ENCODE results near the gene PDZD4. TPM values are rescaled to one million over a fixed set of nuclear protein-coding genes. Genes with fewer than 3 reads are reported as not detected.

The PDZD4 gene
- total RNA-seq, 8 experiments from 2014 or later = 0.09 to 103 (median 57.4) TPM

DNA sequence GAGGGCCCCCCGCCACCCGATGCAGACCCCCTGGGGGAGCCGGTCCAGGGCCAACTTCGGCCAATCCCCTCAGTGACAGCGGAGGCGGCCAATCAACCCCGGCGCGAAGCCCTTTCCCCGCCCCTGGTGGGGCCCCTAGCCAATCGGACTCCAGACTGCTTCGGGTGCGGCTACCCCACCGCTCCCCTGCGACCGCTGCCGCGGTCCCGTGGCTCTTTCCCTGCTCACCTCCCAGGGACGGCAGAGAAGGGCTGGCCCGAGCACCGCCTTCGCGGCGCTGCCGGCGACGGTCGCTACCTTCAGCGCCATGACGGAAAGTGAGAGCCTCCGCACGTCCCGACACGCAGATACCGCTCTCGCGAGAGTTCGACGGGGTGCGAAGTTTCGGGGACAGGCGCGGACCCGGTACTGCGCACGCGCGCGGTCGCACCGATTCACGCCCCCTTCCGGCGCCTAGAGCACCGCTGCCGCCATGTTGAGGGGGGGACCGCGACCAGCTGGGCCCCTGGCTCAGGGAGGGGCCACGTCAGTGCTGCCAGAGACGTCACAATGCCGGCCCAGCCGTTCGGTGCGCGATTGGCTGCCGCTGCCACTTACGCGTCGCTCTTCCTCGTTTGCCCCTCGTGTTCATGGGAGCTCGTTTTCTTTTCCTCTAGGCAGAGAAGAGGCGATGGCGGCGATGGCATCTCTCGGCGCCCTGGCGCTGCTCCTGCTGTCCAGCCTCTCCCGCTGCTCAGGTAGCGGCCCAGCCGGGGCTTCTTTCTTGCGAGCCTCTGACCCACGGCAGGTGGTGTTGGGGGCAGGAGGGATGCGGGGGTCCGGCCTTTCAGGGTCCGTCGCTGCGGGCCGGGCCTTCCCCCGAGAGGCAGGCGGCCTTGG, 36.1 kb downstream of the PDZD4 start, which contains the start of the genes IDH3G and SSR4:
IDH3G (minus strand) TSS at position 358 of the 879 bp plus-strand sequence; CDS start at position 309, 49 bp downstream.
SSR4 (plus strand) TSS at position 651 of the 879 bp plus-strand sequence; CDS start at position 671, 20 bp downstream.
- Histone ChIP-seq H3K4me1 (replicated peaks in 1 of 2) (peaks cover 14 to 21% of the 10 kb centered on the region in 2 donors), H3K27ac (peak within 1 kb of the TSS; percentile 99 to 100), H3K4me3 (peak within 1 kb of the TSS; percentile 89 to 99 (median 95))
- ATAC-seq (replicated peaks in 6 of 8) = peak; percentile 83 to 93 (median 90)
- in situ Hi-C loops (cut with MboI; ENCODE audit: low pct_unique_long_range_greater_than_20kb in 2 of 9, low sequenced_read_pairs in 9 of 9, unreplicated experiment in 9 of 9) = no loop called here
- WGBS, 10 experiments = 0% methylated on average over 3 of the region's 92 CpGs; no CpG with 5 or more reads in 9 of the 10 experiments

DNA sequence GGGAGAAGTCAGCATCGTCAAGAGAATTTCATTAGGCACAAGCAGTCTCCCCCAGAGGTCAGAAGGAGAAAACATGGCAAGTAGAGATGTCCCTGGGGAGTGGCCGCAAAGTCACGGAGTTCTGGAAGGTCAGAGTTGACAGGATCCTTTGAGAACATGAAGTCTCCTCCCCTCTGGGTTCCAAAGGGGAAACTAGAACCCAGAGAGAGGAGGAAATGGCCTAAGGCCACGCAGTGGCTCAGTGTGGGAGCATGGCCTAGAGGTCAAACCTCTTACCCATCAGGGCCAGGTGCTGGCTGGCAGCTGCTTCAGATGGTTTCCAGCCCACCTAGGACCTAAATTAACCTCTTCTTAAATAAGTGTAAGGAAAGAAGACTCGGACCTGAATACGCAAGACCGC, 37.1 kb downstream of the PDZD4 start:
- WGBS, 10 experiments = 0 to 25% methylated on average over 1 to 4 of the region's 7 CpGs; no CpG with 5 or more reads in 8 of the 10 experiments
- in situ Hi-C loops (cut with MboI; ENCODE audit: low pct_unique_long_range_greater_than_20kb in 2 of 9, low sequenced_read_pairs in 9 of 9, unreplicated experiment in 9 of 9) = no loop called here
- peak overlapping the region; percentile 89 to 99 (median 95) for H3K4me3 ChIP-seq
- ATAC-seq (replicated peaks in 6 of 8) = peak in 1 of 8 experiments; percentile 1
- H3K4me1 ChIP-seq (replicated peaks in 1 of 2) = peaks cover 14 to 21% of the 10 kb centered on the region in 2 donors
- peak overlapping the region; percentile 99 to 100 for H3K27ac ChIP-seq

DNA sequence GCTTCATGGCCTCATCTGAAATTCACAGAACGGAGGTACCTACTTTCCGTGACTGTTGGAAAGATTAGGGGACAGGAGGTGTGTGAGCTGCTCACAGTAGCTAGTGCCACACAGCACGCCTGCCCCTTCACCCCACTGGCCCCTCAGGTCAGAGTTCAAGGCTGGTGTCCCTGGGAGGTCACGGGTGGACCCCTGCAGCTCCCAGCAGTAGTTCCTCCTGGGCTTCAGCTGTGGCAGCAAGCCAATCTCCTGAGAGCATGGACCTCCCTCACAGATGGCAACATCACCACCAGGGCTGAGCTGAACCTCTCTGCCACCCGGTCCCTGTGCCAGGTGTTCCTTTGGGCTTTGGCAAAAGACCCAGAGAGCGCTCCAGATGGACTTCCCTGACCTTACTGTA, 38.0 kb downstream of the PDZD4 start:
- in situ Hi-C loops (cut with MboI; ENCODE audit: low pct_unique_long_range_greater_than_20kb in 2 of 9, low sequenced_read_pairs in 9 of 9, unreplicated experiment in 9 of 9) = no loop called here
- Histone ChIP-seq H3K4me3 (peak overlapping the region in 1 of 5 donors; percentile 99), H3K27ac (no peak overlapping the region), H3K4me1 (replicated peaks in 1 of 2) (peaks cover 14 to 21% of the 10 kb centered on the region in 2 donors)
- 64 to 100% (median 79%) methylated on average over 1 to 4 of the region's 6 CpGs; no CpG with 5 or more reads in 7 of the 10 experiments for WGBS, 10 experiments
- ATAC-seq (replicated peaks in 6 of 8) = no peak

DNA sequence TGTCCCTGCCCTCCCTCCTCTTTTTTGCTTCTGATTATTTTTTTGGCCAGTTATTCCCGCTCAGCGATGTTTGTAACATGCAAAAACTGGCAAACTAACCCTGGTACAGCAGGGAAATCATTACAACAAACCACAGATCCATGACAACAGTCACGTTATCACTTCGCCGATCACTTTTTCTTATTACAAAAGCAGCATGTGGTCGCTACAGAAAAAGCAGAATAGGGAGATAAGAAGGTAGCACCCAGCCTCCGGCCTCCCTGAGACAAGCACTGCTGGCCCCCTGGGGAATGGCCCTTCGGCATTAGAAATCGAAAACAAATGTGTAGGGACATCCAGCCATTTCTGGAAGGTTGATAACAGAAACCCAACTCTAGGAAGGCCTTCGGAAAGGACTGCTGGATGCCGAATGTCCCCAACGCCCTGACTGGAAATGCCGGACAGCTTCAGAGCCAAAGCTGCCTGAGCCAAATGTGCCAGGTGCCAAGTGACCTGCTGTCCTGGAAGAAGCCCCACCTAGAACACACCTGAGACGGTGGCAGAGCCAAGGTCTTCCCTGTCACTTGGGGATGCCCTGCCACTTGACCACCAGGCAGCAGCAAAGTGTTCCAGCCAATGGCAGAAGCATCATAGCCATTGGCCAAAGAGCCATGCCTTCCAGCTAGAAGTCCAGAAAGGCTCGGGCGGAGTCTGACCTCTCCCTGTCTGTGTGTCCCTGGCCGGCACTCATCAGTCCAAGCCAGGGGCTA, 39.1 kb downstream of the PDZD4 start:
- no peak overlapping the region for H3K4me3 ChIP-seq
- H3K4me1 ChIP-seq (replicated peaks in 1 of 2) = peaks cover 14 to 17% of the 10 kb centered on the region in 2 donors
- H3K27ac ChIP-seq = no peak overlapping the region
- in situ Hi-C loops (cut with MboI; ENCODE audit: low pct_unique_long_range_greater_than_20kb in 2 of 9, low sequenced_read_pairs in 9 of 9, unreplicated experiment in 9 of 9) = no loop called here
- 20 to 80% (median 80%) methylated on average over 1 to 9 of the region's 17 CpGs; no CpG with 5 or more reads in 5 of the 10 experiments for WGBS, 10 experiments
- ATAC-seq (replicated peaks in 6 of 8) = no peak

DNA sequence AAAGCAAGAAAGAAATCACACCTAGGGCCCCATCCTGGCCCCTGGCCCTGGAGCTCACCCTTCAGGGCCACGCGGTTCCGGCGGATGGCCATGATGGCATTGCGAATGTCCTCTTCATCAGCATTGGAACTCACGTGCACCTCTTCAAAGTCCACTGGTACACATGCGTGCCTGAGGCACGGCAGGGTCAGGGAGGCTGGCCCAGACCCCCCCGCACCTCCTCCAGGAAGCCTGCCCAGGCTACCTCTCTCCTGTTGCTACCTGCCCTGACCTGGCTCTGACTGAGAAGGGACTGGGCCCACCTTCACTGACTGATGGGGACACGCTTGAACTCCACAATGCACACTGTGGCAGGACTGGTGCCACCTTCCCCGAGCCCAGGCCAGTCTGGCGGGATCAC, 40.7 kb downstream of the PDZD4 start:
- ATAC-seq (replicated peaks in 6 of 8) = no peak
- Histone ChIP-seq H3K4me1 (replicated peaks in 1 of 2) (peaks cover 6 to 9% of the 10 kb centered on the region in 2 donors), H3K27ac (no peak overlapping the region), H3K4me3 (no peak overlapping the region)
- in situ Hi-C loops (cut with MboI; ENCODE audit: low pct_unique_long_range_greater_than_20kb in 2 of 9, low sequenced_read_pairs in 9 of 9, unreplicated experiment in 9 of 9) = no loop called here
- 75 to 87% methylated on average over 2 to 3 of the region's 12 CpGs; no CpG with 5 or more reads in 8 of the 10 experiments for WGBS, 10 experiments

DNA sequence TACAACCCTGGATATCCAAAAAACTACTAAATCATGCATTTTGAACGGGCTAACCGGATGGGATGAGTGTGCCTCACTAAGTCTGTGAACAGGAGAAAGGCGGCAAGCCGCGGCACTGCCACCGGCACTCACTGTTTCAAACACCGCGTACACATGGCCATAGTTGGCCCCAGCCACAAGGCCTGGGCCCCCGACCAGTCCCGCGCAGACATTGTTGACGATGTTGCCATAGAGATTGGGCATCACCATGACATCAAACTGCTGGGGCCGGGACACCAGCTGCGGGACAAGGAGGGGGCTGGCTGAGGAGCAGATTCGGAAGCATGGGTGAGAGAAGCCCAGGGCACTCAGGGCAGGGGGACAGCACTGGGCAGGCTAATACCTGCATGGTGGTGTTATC, 43.7 kb downstream of the PDZD4 start:
- in situ Hi-C loops (cut with MboI; ENCODE audit: low pct_unique_long_range_greater_than_20kb in 2 of 9, low sequenced_read_pairs in 9 of 9, unreplicated experiment in 9 of 9) = no loop called here
- peak in 2 of 8 experiments; percentile 52 to 65 for ATAC-seq (replicated peaks in 6 of 8)
- WGBS, 10 experiments = 56% methylated on average over 4 of the region's 15 CpGs; no CpG with 5 or more reads in 9 of the 10 experiments

DNA sequence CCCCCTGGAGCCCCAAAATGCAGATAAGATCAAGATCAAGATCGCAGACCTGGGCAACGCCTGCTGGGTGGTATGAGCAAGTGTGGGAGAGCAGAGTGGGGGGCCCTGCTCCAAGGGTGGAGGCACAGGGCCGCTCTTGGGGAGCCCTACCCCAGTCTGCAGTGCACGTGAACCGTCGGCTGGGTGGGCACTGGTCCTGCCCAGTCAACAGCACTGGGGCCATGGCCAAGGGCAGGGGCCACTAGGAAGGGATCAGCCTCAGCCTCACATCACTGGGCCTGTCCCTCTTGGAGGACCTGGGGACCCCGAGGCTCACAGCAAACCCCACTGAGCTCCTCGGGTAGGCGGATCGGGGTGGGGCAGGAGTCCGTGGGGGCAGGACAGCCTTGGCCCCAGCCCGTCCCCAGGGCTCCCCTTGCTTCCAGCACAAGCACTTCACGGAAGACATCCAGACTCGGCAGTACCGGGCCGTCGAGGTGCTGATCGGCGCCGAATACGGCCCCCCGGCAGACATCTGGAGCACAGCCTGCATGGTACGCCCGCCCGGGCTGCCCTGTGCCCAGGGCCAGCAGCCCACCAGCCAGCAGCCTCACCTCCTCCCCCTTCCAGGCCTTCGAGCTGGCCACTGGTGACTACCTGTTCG, 45.9 kb downstream of the PDZD4 start:
- H3K4me3 ChIP-seq = no peak overlapping the region

More for the DNA sequence above, 43.7 kb downstream of the PDZD4 start:
- Histone ChIP-seq H3K4me3 (no peak overlapping the region), H3K4me1 (replicated peaks in 1 of 2) (peaks cover 0 to 2% of the 10 kb centered on the region in 2 donors), H3K27ac (no peak overlapping the region)

DNA sequence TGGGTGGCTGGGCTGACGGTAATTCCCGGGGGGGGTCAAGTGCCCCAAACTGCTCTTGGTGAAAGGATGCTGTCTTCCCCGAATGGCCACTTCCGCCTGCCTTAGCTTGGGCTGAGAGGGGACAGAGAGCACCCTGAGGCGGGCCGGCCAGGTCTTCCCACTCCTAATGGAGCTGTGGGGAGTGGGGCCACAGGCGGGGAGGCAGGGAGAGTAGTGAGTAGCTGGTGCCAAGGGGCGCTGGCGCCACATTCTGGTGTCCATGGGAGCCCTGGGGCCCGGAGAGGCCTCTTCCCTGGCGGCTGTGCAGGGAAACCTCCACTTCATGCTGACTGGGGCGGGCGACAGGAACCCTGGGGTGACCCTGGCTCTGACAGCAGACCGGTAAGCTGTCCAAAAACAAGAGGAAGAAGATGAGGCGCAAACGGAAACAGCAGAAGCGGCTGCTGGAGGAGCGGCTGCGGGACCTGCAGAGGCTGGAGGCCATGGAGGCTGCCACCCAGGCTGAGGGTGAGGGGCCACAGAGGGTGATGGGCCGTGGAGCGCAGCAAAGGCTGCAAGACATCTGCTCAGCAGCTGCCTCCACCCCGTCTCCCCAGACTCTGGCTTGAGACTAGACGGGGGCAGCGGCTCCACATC, 46.8 kb downstream of the PDZD4 start:
- Histone ChIP-seq H3K4me1 (replicated peaks in 1 of 2) (peaks cover 8 to 22% of the 10 kb centered on the region in 2 donors), H3K4me3 (no peak overlapping the region), H3K27ac (no peak overlapping the region)
- WGBS, 10 experiments = no CpG with 5 or more reads among the region's 24 CpGs
- no peak for ATAC-seq (replicated peaks in 6 of 8)
- in situ Hi-C loops (cut with MboI; ENCODE audit: low pct_unique_long_range_greater_than_20kb in 2 of 9, low sequenced_read_pairs in 9 of 9, unreplicated experiment in 9 of 9) = no loop called here

More for the DNA sequence above, 45.9 kb downstream of the PDZD4 start:
- Histone ChIP-seq H3K4me1 (replicated peaks in 1 of 2) (peaks cover 7 to 22% of the 10 kb centered on the region in 2 donors), H3K27ac (no peak overlapping the region)
- no peak for ATAC-seq (replicated peaks in 6 of 8)
- 61% methylated on average over 6 of the region's 27 CpGs; no CpG with 5 or more reads in 9 of the 10 experiments for WGBS, 10 experiments
- in situ Hi-C loops (cut with MboI; ENCODE audit: low pct_unique_long_range_greater_than_20kb in 2 of 9, low sequenced_read_pairs in 9 of 9, unreplicated experiment in 9 of 9) = no loop called here

DNA sequence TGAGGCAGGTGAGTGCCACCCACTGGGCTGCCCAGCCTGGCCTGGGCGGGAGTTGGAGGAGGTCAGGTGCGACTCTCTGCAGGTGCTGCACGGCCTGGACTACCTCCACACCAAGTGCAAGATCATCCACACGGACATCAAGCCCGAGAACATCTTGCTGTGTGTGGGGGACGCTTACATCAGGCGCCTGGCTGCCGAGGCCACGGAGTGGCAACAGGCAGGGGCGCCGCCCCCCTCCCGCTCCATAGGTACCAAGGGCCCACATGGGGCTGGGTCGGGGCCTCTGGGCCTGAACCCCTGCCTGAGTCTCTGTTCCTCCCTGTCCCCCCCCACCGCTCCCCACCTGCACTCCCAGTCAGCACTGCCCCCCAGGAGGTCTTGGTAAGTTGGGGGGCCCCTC, 47.5 kb downstream of the PDZD4 start:
- WGBS, 10 experiments = no CpG with 5 or more reads among the region's 14 CpGs
- no peak overlapping the region for H3K27ac ChIP-seq
- peaks cover 8 to 22% of the 10 kb centered on the region in 2 donors for H3K4me1 ChIP-seq (replicated peaks in 1 of 2)
- no peak for ATAC-seq (replicated peaks in 6 of 8)
- H3K4me3 ChIP-seq = no peak overlapping the region
- in situ Hi-C loops (cut with MboI; ENCODE audit: low pct_unique_long_range_greater_than_20kb in 2 of 9, low sequenced_read_pairs in 9 of 9, unreplicated experiment in 9 of 9) = no loop called here

DNA sequence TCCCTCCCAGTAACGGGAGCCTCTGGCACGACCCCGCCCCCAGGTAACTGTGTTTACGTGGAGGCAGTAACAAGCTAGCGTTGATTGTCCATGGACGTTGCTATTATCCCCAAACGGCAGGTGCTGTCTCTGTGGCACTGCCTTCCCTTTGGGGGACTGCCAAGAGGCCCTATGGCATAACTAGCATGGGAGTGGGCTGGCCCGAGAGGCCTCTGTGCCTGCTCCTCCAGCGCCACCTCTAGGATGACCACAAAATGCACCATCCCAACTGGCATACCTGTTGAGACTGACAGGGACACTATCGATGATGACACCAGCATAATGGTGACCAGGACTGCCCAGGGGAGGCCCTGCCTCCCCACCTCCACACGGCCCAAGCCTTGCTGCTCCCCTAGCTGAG, 48.0 kb downstream of the PDZD4 start:
- WGBS, 10 experiments = 50 to 100% (median 61%) methylated on average over 1 to 4 of the region's 11 CpGs; no CpG with 5 or more reads in 6 of the 10 experiments
- Histone ChIP-seq H3K4me1 (replicated peaks in 1 of 2) (peaks cover 8 to 22% of the 10 kb centered on the region in 2 donors), H3K27ac (no peak overlapping the region), H3K4me3 (no peak overlapping the region)
- in situ Hi-C loops (cut with MboI; ENCODE audit: low pct_unique_long_range_greater_than_20kb in 2 of 9, low sequenced_read_pairs in 9 of 9, unreplicated experiment in 9 of 9) = no loop called here
- ATAC-seq (replicated peaks in 6 of 8) = peak in 3 of 8 experiments; percentile 8 to 47 (median 26)

DNA sequence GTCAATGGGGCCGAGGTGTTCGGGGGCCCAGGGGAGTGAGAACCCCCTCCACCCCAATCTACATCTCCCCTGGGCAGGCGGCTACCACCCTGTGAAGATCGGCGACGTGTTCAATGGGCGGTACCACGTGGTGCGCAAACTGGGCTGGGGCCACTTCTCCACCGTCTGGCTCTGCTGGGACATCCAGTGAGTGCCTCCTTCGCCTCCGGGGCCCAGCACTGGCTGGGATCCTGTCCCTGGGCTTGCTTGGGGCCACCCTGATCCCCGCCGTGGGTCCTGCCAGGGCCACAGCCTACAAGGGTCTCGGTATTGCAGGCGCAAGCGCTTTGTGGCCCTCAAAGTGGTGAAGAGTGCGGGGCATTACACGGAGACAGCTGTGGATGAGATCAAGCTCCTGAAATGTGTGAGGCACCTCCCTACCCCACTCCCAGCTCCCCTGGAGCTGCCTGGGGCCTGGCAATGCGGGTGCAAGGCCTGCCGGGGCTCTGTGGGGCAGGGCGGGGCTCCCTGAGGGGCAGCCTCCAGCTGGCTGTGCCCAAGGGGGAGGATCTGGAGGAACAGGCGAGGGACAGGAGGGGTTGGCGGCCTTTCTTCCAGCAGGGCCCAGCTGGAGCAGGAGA, 48.8 kb downstream of the PDZD4 start:
- H3K4me3 ChIP-seq = no peak overlapping the region
- peaks cover 8 to 22% of the 10 kb centered on the region in 2 donors for H3K4me1 ChIP-seq (replicated peaks in 1 of 2)
- ATAC-seq (replicated peaks in 6 of 8) = peak; percentile 4 to 35 (median 12)
- WGBS, 10 experiments = no CpG with 5 or more reads among the region's 24 CpGs
- in situ Hi-C loops (cut with MboI; ENCODE audit: low pct_unique_long_range_greater_than_20kb in 2 of 9, low sequenced_read_pairs in 9 of 9, unreplicated experiment in 9 of 9) = no loop called here
- peak overlapping the region in 1 of 2 donors; percentile 88 for H3K27ac ChIP-seq

All from motor neuron (in vitro differentiated cells).